HG03135 (cell line): ENCODE measurements around the gene NUP54.

ENCODE experiments used
- ATAC-seq: cut with Tn5 transposase; IDR thresholded peaks from one replicate; pipeline ENCODE4 v1.9.1; 2021; ENCODE audit warnings: mild to moderate bottlenecking, moderate library complexity; ENCODE audit not compliant: unreplicated experiment

NUP54 gene, protein sequence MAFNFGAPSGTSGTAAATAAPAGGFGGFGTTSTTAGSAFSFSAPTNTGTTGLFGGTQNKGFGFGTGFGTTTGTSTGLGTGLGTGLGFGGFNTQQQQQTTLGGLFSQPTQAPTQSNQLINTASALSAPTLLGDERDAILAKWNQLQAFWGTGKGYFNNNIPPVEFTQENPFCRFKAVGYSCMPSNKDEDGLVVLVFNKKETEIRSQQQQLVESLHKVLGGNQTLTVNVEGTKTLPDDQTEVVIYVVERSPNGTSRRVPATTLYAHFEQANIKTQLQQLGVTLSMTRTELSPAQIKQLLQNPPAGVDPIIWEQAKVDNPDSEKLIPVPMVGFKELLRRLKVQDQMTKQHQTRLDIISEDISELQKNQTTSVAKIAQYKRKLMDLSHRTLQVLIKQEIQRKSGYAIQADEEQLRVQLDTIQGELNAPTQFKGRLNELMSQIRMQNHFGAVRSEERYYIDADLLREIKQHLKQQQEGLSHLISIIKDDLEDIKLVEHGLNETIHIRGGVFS

DNA sequence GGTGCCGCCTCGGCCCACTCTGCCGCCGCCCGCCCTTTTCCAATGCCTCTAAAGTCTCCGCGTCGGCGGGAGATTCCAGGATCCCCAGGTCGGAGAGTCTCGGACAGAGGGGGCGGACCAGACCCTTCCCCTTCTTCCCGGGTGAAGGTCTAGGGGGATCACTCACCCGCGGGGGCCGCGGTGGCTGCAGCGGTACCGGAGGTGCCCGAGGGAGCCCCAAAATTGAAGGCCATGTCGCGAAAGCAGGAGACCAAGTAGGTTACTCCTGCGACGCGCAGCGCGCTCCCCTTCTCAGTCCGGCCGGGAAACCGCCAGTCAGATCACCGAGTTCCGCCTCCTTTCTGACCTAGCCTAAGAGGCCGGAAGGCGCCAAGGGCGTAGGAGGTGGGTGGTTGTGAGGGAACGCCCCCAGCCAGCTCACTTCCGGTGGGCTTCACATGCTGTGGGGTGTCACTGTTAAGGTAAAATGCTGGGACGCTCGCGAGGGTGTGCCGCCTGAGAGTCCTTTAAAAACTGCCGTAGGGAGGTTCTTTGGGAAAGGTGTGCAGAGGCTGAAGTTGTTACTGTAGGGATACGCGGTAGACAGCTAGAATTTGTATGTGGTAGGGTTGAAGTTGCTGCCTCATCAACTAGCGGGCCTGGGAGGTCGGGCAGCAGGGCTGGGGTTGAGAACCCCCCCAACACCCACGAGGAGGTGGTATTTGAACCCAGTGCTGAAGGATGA is at the start of gene NUP54:
Gene NUP54, minus strand, starts transcription at position 256 of the 724 bp plus-strand sequence. Its CDS starts 23 bp downstream, at position 233.
- peak; percentile 99 for ATAC-seq

GRCh38 chr4:76197031-76197743 is 49.0 kb upstream of the NUP54 start:
- ATAC-seq = no peak

DNA sequence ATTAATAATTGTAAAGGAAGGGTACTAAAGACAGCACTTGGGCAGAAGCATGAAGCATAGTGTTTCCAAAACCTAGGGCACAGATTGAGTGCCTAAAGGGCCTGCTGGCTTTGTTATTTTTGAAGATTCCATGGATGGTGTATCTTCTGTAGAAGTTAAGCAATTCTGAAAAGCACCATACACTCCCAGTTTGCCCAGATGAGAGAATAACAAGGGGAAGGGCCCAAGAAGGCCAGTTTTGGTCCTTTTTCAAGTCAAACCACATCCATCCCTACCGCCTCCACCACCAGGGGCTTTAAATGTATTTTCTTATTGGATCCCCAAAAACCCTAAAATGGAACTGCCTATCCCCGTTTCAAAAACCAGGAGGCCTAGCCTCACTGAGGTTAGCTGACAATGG is 48.2 kb upstream of the NUP54 start:
- no peak for ATAC-seq

GRCh38 chr4:76195326-76195725 is 47.1 kb upstream of the NUP54 start:
- no peak for ATAC-seq

- no peak for ATAC-seq
Measured at GRCh38 chr4:76194325-76194724, 46.1 kb upstream of the NUP54 start.

- ATAC-seq = no peak
Measured at GRCh38 chr4:76192236-76192635, 44.0 kb upstream of the NUP54 start.

GRCh38 chr4:76188557-76188956 is 40.4 kb upstream of the NUP54 start:
- no peak for ATAC-seq

DNA sequence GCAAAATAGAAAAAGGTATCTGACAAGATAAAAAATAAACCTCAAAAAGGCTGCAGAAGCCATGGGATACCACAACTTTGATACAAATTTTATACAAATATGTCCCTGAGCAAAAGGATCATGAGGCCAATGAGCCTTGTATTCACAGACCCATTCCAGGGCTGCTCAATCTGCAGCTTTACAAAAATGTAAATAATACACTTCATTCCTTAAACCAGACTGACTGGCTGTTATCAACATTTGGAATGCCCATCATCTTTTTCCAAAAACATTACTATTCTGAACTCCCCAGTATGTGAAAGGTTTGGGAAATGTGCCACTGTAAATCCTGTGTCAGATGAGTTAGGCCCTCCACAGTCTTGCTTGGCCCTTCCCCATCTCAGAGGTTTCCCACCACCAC is 40.0 kb upstream of the NUP54 start:
- ATAC-seq = no peak

DNA sequence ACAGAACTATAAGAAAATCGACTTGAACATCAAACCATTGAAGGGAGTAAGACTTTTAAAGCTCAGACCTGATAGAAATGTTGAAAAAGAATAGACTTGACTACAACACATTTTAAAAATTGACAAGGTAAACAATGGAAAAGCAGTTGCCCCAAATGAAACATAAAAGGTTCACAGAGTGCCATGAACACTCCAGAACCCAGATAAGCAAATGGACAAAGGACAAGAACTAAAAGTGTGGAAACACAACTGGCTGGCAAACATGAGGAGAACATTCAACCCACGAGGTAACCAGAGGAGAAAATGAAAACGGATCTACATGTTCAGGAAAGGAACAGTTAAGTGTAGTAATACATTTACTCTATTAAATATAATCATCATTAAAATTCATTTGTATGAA is 39.0 kb upstream of the NUP54 start:
- ATAC-seq = no peak

- no peak for ATAC-seq
Measured at GRCh38 chr4:76182463-76182862, 34.3 kb upstream of the NUP54 start.

DNA sequence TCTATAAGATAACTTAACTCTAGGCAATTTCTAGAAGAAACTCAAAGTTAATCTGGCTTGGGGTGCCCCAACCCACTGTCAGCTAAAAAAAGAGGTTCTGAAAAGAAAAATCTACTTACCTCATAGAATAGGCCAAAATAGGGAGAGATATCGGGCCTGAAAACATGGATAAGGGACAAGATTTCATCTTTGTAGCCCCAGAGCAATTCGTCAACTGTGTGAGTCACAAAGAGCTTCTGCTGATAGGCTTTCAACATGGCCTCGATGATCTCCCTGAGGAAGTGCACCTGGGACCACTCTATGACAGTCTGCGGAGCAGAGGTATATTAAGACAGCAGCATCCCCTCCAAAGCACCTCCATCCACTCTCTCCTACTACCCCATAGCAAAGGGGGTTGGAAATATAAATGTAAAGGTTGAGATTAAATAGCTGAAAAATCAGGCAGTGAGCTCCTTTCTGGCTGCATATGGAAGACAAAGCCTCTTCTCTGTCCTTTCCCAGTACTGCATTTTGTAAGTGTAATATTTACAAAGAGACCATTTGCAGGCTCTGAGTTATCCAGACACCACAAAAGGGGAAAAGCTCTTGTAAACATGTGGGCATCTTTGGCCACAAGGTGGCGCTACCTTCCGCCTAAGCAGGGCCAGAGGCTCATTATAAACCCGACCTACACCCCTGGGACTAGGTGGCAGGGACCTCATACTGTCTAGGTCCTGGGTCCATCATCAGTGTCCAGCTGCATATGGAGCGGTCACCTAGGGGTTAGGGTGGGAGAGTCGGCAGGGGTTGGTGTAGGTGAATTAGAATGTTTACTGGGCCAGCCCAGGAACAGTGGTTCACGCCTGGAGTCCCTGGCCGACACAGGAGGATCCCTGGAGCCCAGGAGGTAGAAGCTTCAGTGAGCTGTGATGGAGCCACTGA is 31.5 kb upstream of the NUP54 start:
- peak; percentile 87 for ATAC-seq

DNA sequence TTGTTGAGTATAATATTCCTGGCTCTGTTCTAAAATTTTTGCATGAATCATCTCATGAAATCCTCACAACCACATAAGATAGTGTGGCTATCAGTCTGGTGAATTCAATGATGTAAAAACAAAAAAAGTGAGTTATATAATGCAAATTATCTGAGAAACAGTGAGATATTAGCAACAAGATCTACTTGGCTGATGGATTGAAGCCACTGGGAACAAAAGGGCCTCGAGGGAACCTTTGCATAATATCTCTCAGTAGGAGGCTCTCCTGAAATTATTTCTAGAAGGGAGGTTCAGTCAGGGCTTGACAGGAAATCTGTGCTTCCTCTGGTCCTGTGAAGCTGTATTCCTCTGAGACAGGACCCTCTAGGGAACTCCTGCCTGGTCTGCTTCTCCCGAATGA is 30.1 kb upstream of the NUP54 start:
- no peak for ATAC-seq

DNA sequence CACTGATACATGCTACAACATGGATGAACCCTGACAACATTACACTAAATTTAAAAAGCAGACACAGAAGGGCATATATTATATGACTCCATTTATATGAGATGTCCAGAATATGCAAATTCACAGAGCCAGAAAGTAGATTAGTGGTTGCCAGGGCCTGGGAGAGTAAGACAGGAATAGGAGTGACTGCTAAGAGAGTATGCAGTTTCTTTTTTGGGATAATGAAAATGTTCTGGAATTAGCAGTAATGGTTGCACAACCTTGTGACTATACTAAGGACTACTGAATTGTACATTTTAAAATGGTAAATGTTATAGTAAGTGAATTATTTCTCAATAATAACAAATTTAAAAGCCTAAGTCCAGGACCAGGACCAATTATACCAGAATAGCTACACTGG is 29.5 kb upstream of the NUP54 start:
- ATAC-seq = no peak

- ATAC-seq = no peak
Measured at GRCh38 chr4:76175336-76175735, 27.1 kb upstream of the NUP54 start.

DNA sequence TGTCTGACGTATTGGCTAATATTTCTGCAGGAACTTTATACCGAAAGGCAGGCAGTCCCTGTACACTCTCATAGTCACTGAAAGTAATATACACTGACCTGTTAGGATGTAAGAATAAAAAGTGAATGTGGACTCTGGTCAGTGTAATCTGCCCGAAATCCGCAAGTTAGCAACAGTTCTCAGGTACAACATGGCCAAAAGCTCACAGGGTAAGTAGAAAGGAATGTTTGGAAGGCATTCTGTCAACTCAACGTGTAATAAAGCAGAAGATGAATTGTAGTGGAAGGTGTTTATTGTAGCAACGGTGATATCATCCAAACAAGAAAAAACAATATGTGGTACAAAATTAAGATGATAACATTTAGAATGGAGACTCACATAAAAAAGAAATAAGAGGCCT is 26.0 kb upstream of the NUP54 start:
- ATAC-seq = no peak

- ATAC-seq = no peak
Measured at GRCh38 chr4:76168688-76169087, 20.5 kb upstream of the NUP54 start.

GRCh38 chr4:76166480-76166879 is 18.3 kb upstream of the NUP54 start:
- no peak for ATAC-seq

GRCh38 chr4:76160355-76160754 is 12.2 kb upstream of the NUP54 start:
- no peak for ATAC-seq

GRCh38 chr4:76156635-76157034 is 8.4 kb upstream of the NUP54 start:
- no peak for ATAC-seq

GRCh38 chr4:76155979-76156378 is 7.8 kb upstream of the NUP54 start:
- no peak for ATAC-seq
